ENCODE data around the gene PTPRR.

The PTPRR gene

DNA sequence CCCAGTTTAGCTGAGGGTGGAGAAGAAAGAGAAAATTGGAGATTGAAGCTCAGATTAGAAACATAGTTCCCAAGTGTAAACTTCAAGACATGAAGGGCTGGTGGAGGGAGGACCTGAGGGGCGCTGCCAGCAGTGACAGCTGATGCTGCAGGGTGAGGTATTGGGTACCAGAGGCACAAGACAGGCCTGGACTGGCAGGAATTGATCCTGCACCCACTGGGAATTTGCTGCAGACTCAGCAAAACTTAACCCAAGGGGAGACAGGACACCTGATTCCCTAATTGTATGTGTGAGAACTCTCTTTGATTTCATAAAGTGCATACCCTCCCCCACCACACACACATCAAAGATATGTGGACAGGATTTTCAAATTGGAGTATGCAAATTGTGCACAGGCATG is 11.6 kb downstream of the PTPRR start:
- DNase-seq, result no peak

DNA sequence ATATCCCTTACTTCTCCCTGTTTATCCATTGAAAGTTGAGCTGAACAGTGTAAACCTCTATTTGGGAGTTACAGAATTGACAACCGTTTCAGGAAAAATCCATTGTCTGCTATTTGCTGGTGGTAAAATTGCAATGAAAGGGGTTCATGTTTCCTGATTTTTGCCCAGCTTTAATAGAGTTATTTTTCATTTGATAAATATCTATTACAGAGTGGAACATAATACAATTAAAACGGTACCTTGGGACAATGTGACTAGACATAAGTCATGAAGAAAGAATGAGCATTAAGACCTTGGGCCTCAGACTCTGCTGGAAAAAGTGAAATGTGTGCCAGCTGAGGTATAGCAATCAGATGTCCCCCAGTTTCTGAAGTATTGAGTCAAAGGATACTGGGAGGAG is 13.1 kb downstream of the PTPRR start:
- no peak for DNase-seq

DNA sequence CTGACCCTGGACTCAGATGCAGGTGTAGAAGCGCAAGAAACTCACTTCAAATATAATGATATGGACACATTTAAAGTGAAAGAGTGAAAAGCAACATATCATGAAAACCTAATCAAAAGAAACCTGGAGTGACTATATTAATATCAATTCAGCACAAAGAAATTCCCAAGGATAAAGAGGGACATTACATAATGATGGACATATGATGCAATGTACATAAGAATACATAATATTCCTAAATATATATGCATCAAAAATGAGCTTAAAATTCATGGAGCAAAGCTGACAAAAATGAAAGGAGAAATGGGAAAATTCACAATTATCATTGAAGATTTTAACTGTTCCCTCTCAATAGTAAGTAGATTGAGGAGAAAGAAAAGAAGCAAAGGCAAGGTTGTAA is 24.6 kb downstream of the PTPRR start:
- no peak for DNase-seq

DNA sequence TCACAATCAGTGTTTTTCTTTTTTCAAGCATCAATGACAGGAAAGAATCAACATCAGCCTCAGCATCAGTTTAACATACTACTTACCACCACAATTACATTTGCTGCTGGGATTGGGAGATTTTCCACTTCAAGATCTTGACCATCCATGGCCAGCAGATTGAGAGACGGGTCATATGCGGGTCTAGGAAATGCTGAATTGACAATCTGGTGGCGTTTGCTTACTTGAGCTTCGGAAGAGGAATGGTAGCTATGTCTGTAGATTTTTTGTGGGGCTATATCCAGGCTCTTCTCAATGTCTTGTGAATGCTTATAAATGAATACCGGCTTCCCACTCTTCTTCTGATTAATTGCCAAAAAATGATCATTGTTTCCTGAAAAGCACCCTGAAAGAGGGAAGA is 27.9 kb downstream of the PTPRR start:
- no peak for DNase-seq

DNA sequence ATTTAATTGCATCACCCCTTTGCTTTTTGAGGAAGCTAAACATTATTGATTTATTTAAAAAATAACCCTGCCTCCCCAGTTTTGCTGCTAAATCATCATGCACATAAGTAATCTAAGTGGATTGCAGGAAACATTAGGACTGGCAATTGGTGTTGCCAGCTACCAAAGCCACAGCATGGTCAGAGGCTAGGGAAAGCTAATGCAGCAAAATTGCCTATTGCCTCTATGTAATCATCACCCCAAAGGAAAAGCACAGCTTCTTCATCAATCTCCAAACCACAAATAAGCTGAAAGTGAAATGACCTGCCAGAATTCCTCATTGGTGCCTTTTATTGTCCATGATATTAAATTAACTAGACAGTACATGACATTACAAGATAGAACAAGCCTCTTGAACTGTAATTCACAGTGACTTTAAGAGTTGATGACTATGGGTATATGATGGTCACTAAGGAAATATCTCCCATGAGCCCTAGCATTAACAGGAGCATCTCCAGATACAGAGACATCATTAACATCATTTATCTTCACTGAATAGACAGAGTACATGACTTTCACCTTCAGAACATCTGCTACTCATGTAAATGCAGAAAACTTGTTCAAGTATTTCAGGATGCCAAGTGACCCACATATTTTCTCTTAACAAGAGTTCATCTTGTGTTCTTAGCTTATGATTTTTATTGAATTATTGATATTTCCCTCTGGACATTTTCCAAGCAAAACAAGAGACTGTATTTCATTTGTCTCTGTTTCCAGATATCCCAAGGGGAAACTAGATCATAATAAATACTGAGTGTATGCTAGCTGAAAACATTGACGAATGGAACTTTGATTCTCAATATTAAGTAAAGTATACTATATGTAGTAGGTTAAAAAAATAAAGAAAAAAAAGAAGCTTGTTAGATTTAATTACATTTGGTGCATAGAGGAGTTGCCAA is 29.4 kb downstream of the PTPRR start:
- no peak for DNase-seq

DNA sequence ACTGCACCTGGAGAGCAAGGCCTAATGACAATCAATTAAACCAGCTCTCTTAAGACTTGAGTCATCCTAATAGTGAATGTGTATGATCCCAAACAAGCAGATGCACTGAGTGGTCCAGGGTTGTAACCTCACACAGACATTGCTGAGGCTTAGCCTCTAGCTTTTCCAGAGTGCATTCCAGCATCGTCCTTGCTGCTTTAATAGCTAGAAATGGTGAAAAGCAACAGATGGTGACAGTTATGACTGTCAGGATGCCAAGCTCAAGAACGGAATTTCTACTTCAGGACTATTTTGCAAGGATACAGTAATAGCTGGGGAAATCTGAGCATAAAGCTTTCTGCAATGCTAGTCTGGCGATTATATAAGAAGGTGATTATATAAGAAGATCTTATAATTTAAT is 34.6 kb downstream of the PTPRR start:
- no peak for DNase-seq

DNA sequence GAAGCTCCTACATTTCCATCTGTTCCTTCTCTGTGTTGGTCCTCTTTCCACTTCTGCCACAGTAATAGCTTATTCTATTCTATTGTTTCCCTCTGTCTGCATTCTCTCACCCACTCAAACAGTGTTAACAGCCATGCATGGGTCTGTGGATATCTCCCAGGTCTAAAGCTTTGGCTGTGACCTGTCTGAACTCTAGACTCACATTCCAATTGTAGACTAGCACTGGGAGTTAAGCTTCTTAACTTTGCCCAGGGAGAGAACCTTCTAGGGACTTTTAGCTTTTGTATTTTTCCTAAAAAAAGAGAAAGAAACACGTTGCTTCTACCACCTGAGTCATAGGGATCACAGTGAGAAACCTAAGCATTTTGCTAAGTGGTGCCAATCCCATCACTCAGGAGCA is 36.7 kb downstream of the PTPRR start:
- no peak for DNase-seq

DNA sequence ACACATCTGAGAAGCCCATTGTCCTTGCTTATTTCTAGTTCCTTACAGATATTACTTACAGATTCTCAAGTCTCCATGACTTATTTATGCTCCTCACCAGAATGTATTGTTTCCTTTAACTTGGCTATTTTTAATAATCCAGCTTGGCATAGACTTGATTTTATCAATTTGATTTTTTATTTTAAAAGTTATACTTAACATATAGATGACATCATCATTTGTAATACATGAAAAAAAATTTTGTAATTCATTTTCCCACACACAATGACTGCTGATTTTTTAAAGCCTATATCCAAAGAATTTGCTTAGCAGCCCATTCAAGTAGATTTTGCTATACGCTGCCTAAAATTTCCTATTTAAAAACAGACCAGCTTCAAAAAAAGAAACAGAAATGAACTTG is 39.8 kb downstream of the PTPRR start:
- DNase-seq, result no peak

DNA sequence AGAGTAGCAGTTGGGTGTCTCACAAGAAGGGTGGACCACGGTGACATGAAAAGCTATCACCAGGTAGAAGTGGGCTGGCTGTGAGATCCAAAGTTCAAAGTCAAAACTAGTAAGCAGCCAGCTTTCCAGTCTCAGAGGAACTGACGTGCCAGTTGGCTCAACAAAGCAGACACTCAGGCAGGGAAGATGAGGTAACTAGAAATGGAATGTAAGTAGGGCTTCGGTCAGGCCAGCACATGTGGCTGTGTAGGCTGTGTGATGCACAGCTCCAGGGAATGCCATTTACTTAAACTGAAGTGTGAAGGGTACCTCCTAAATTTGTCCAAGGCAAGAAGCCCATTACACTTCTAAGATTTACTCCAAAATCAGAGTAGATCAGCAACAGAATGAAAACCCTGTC is 43.6 kb downstream of the PTPRR start:
- DNase-seq, result no peak

DNA sequence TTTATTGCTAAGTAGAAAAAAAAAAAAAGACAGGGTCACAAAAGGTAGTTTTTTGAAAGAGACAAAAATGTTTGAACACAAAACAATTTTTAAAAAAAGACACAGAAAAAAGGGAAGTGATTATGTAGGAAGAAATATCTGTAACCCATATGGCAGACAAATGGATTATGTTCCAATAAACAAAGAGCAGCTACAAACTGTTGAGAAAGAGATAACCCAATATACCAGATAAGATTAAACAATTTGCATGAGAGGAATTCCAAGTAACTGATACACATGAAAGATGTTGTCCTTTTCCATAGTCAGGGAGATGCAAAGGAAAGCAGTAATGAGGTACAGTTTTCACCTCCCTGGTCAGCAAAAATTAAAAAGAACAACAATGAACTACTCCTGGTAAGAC is 44.9 kb downstream of the PTPRR start:
- no peak for DNase-seq

DNA sequence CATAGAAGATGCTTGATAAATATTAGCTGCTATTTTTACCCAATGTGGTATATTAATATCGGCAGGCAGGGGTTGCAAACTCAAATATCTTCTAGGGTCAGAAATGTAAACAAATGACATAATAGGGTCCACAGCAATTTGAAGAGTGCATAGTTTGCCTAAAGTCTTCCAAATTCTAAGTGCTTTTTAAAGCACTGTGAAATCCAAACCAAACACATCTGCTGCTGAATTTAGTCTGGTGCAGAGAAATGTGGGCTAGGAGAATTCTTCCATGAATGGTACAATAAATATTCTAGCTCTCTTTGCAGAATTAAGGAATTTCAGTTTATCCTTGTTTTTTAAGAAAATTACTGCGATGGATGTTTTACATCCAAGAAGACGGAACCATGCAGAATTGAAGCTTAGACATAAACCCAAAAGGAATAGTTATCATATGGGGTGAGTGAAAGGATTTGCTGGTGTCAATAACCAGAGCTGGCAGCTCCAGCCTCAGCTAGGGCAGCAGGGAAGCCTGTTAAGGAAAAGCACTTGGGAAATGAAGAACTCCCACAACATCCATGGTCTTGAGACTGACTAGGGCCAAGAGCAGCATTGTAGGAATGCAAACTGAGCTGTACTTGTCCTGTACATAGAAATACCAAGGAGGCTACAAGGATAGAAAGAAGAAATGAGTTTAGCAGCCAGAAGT is 65.5 kb downstream of the PTPRR start:
- no peak for DNase-seq

DNA sequence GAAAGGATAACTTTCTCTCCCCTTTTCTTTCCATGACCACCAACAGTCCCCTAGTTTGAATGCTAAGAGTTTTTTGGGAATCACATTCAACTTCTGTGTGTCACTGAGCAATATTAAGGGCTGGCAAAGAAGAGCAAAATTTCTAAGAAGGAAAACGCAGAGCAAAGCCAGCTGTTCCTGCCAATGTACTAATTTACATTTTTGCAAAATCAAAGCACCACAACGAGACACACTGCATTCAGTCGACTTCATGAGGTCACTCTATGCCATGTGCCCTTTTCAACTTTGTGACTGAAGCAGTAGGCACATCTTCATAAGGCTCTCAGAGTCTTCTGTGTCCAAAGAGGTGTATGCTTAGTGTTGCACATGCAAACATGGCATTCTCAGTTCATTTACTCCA is 66.4 kb downstream of the PTPRR start:
- no peak for DNase-seq

DNA sequence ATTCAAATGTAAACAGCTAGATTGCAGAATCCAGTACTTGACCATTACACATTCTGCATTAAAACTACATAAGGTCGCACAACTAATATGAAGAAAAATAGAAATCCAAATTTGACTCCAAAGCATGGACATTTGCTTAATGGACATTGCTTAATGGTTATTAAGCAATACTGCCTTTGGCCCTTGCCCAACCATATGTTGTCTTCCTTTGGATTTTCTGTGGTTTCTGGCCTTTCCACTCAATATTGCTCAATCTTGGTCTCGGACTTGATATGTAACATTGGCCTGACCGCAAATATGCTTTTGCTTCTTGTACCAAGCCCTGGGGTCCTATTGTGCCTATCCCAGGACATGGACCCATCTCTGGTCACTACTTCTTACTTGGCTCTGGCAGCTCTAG is 67.2 kb downstream of the PTPRR start:
- no peak for DNase-seq

DNA sequence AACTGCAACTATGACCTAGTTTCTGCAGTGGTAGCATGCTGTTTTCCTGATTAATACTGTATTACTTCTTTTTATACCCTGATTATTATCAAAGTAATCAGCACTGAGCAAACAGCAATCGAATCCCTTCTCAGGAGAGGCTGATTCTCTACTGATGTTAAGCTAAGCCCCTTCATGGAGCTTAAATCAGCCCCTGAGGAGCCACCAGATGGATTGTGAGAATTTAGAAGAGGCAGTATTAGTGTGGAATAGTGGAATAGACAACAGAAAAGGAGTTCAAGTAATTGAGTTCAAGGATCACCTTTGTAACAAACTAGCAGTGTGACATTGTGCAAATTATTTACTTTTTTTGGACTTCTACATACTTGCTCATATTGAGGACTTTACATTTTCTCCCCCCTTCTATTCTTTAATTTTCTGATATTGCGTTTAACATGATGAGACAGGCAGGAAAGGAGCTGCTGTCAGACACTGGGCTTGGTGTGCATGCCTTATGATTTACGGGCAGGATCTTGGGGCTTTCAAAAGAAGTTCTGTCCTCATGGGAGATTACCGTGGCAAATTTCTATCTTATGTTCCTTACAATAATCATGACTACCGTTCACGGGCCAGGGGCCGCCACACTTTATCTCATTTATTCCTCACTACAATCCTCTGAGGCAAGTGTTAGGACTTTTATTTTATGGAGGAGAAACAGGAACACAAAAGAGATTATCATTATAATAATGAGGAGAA is 68.0 kb downstream of the PTPRR start:
- DNase-seq, result no peak

DNA sequence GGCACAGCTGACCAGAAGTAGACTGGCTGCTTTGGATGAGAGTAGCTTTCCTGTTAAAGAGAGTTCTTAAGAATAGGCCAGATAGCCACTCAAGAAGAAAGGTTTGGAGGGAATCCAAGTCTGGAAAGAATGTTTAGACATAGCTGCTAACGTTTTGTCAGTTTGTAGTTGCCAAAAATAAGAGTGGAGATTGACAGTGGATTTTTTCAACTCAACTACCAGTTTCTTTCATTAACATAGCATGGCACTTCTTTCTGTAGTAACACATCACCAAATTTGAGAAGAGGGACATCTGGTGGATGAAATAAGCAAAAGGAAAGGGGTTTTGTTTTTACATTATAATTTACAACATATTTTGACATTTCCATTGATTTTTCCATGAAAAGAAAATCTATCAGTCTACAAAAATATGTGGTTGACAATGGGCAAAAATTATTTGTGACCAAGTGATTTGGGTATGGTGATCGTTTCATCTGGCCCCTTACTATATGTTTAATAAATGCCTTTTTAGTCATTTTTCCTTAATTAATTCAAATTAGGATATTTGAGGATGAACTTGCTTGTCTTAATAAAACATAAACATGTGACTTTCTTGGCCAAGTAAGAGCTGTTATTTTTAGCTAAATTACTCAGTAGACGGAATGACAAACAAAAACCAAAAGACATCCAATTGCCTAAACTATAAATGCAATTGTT is 71.1 kb downstream of the PTPRR start:
- DNase-seq, result no peak

DNA sequence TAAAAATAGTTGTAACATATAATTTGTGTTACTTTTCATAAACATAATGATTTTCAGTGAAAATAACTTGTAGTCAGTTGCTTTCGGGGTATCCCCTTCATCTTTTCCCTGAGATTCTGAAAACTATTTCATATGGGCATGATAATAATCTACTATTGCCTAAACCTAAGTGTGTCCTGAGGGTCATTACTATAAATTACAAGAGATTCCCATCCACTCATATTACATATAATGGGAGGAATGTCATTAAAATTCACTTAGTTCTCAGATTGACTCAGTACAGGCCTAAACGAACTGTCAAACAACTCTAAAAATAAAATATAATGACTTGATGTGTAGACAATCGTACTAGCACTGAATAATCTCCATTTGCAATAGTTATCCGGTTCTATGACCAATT is 72.7 kb downstream of the PTPRR start:
- DNase-seq, result no peak

DNA sequence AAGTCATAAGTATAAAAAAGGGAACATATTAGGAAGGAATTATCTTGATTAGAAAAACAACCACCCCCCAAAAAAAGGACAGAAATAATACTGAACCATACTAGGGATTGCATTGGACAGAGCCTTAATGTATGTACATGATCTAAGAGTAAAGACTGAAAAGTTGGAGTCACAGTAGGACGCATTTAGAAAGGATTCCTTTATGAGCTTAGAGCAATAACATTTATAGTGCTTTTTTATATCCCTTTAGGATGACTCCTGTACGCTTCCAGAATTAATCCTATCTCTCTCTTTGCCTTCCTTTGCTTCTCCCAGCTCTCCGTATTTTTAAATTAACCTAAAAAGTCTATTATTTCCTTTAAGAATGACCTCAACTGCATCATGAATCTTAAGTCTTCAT is 75.3 kb downstream of the PTPRR start:
- no peak for DNase-seq

DNA sequence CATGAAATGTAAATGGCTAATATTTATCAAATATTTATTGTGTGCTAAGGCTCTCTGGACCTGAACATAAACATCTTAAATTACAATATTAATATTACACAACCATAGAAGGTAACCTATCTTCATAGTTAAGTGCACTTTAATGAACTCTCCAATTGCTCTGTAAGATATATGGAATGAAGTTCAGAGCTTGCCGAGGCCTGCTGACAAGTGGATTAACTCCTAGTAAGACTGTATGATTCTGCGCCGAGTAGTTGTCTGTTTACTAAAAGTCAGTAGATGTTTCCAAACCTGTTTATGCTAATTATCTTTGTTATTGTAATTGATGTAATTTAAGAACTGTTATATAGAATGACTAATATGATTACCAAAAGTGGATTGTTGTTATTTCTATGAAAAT is 77.2 kb downstream of the PTPRR start:
- no peak for DNase-seq

DNA sequence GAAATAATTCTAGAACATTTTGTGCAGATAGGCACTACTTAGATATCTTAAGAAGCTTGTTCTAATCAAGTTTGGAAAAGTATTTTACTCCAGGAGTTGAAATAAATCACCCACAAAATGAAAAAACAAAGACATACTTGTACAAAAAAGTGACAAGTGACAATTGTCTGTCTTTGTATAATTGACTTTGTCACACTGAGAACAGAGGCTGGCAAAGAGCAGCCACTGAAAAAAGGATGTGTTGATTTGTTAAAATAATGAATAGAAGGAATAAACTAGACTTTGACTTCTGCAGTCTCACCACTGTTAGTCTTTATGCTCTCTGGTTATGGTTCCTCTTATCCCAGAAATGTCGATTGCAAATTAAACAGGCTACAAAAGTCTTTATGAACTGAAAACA is 77.6 kb downstream of the PTPRR start:
- no peak for DNase-seq

DNA sequence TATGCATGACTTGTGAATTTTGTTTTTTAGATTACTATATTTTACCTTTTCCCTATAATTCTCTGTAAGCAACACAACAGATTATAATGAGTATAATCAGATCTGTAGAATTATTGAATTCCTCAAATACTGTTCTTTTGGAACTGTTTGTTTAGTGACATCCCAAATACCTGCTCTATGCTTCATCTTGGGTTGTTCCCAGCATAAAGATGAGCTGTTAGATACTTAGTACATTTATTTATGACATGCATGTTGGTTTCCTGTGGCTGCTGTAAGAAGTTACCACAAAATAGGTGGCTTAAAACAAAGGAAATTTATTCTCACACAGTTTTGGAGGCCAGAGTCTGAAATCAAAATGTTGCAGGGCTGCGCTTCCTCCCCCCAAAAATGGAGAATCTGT is 78.4 kb downstream of the PTPRR start:
- no peak for DNase-seq

DNA sequence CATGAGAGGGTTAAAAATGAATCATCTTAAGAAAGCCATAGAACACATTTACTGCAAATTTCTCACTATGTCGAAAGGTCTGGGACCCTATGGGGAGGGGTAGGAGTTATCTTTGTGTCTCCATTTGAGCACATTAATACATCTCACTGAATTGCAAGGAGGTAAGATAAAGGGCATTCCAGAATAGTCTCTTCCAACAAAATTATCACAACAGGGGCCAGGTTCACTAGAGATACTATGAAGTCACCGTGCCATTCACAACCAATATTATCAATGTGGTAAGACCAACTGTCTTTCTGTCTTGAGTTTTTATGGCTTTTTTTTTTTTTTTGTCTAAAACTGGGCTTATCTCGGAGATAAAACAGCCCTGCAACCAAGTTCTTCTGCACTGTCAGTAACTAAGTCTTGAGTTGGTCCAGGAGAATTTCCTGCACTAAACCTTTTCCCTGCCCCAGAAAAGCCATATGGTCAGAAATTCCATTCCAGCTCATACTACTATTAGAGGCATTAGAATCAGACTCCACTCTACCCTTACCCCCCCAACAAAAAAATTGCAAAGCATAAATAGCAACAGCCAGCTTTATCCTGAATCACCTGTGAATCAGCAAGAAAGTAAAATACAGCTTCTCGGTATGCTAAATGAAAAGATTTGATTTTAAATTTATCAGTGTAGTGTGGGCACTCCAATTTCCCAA is 79.7 kb downstream of the PTPRR start:
- DNase-seq, result no peak

DNA sequence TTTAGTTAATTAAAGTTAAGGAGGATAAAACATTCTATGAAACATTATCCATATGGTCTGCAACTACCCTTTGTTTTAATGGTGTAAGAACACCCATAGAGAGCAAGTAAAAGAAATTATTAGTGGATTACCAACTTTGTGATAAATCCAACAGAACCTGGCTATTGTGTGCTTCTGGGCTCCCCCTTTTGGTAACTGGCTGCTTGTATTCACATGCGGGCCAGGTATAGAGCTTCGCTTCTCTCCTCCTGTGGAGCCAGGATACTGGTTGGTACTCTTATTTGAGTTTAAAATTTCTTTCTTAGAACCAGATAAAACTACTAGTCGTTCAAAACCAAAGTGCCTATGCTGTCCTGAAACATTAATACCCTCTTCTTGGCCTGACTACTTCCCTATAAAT is 81.0 kb downstream of the PTPRR start:
- DNase-seq, result no peak

DNA sequence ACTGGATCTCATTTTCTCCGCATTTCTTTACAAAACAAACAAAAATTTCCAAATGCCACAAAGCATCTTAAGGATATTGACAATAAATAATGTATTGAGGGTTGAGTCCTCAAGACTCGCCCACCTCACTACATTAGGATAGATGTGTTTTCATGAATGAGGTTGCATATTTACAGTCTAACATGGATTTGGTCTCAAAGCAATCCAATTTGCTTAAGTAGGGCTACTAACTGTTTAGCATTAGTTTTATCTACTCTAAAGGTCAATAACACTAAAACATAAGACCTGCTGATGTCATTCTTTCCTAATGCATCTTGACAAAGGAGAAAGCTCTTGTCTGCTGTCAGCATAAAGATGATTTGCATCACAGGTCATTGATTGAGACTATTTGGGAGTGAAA is 82.4 kb downstream of the PTPRR start:
- DNase-seq, result no peak
